Gastrocnemius medialis (tissue), 4 donors: ENCODE results near the gene ITGB1.

Source experiments
- POLR2A ChIP-seq, 2 donors: fragments of 450-650 bp; IDR thresholded peaks; one replicate each; pipeline ENCODE4 v1.6.1; 2017; ENCODE audit warnings: antibody characterized with exemption in 2 of 2, mild to moderate bottlenecking in 2 of 2, moderate library complexity in 2 of 2
- TF ChIP-seq, protein P1 (sequence below), 5 experiments: fragments of 450-650 bp in 3 of 5; fragments of 200-600 bp in 2 of 5; sonication (generic) in 2 of 5; IDR thresholded peaks in 4 of 5; conservative IDR thresholded peaks in 1 of 5; 1 replicate in 4 of 5; 2 replicates in 1 of 5; pipeline ENCODE4 v1.5.1; 2016 to 2019; ENCODE audit warnings: antibody characterized with exemption in 5 of 5, mild to moderate bottlenecking in 3 of 5, moderate library complexity in 3 of 5

DNA sequence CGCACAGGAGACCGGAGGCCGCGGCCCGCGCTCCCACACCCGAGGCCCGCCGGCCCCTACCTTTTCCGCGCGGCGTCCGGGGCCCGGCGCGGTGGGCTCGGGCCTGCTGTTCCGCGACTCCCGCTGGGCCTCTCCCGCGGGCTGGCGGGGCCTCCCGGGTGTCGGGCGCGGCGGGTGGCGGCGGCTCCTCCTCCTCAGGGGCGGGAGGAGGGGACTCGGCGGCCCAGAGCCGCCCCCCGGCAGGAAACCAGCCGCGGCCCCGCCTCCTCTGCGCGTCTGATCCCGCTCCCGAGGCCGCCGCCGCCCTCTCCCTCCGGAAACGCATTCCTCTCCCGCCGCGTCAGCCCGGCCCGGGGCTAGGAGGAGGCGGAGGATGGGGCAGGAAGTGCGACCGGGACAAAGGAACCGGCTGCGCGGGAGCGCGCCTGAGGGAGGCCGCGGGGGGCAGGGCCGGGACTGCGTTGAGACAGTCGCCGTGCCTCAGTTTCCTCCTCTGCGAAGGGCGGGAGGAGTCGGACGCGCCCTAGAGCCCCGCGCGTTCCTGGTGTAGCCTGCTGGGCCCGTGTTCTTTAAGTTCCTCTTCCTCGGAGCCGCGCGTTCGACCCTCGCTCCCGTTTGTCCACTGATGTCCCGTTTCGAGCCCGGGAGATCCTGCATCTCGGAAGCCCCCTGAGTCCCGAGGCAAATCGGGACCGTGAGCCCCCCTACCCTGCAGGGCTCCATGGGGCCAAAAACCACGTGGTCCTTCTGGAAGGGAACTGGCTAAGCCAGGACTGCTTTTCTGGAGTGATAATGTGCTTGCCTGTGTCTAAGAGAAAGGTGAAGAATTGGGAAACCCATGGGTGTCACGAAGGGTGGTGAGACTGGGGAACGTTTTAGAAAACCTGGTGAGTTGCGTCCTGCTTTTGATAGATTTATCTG, at the start of gene ITGB1:
- TF ChIP-seq, protein P1, sequence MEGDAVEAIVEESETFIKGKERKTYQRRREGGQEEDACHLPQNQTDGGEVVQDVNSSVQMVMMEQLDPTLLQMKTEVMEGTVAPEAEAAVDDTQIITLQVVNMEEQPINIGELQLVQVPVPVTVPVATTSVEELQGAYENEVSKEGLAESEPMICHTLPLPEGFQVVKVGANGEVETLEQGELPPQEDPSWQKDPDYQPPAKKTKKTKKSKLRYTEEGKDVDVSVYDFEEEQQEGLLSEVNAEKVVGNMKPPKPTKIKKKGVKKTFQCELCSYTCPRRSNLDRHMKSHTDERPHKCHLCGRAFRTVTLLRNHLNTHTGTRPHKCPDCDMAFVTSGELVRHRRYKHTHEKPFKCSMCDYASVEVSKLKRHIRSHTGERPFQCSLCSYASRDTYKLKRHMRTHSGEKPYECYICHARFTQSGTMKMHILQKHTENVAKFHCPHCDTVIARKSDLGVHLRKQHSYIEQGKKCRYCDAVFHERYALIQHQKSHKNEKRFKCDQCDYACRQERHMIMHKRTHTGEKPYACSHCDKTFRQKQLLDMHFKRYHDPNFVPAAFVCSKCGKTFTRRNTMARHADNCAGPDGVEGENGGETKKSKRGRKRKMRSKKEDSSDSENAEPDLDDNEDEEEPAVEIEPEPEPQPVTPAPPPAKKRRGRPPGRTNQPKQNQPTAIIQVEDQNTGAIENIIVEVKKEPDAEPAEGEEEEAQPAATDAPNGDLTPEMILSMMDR (IDR thresholded peaks at IDR 0.05 in 4 of 5, conservative IDR thresholded peaks at IDR 0.05 in 1 of 5) = no peak
- peak; percentile 94 to 97 for TF ChIP-seq POLR2A (IDR thresholded peaks at IDR 0.05)
